DOHH2 (cell line): ENCODE results near the gene STX4.

Experiments
- H3F3A ChIP-seq: fragments of 200-600 bp; sonication (generic), shearing (Covaris generic); 2 replicates; pipeline ENCODE4 v1.6.0; 2016; ENCODE audit warnings: antibody characterized with exemption, mild to moderate bottlenecking; ENCODE audit not compliant: control insufficient read depth, insufficient read depth
- H3K27ac ChIP-seq: fragments of 200-600 bp; sonication (generic); 2 replicates; pipeline ENCODE4 v1.5.1; 2014; ENCODE audit warnings: low read depth, mild to moderate bottlenecking, low read length, moderate library complexity
- H3K27me3 ChIP-seq: fragments of 200-600 bp; sonication (generic); 2 replicates; pipeline ENCODE4 v1.6.1; 2014; ENCODE audit warnings: mild to moderate bottlenecking, low read length, mixed read lengths; ENCODE audit not compliant: control insufficient read depth
- H3K36me3 ChIP-seq: fragments of 200-600 bp; sonication (generic); 2 replicates; pipeline ENCODE4 v1.6.1; 2014; ENCODE audit warnings: mild to moderate bottlenecking, low read length, moderate library complexity, mixed read lengths; ENCODE audit not compliant: control insufficient read depth
- H3K4me1 ChIP-seq: fragments of 200-600 bp; sonication (generic); 2 replicates; pipeline ENCODE4 v1.6.1; 2014; ENCODE audit warnings: mild to moderate bottlenecking, low read length, mixed read lengths; ENCODE audit not compliant: control insufficient read depth
- H3K4me2 ChIP-seq: fragments of 200-600 bp; sonication (generic); 2 replicates; pipeline ENCODE4 v1.6.0; 2014; ENCODE audit warnings: mild to moderate bottlenecking, low read length, moderate library complexity
- H3K4me3 ChIP-seq: fragments of 200-600 bp; sonication (generic); 2 replicates; pipeline ENCODE4 v1.5.1; 2014; ENCODE audit warnings: mild to moderate bottlenecking, low read length, mixed read lengths
- H3K79me2 ChIP-seq: fragments of 200-600 bp; sonication (generic); 2 replicates; pipeline ENCODE4 v1.6.1; 2014; ENCODE audit warnings: mild to moderate bottlenecking, low read length, mixed read lengths; ENCODE audit not compliant: control insufficient read depth
- H3K9me2 ChIP-seq: fragments of 200-600 bp; sonication (generic); replicated peaks from 2 replicates; pipeline ENCODE4 v1.6.1; 2014; ENCODE audit warnings: mild to moderate bottlenecking, low read length, mixed read lengths; ENCODE audit not compliant: control insufficient read depth
- H3K9me3 ChIP-seq: fragments of 200-600 bp; sonication (generic); 2 replicates; pipeline ENCODE4 v1.6.1; 2014; ENCODE audit warnings: antibody characterized with exemption, low read length, mixed read lengths; ENCODE audit not compliant: control insufficient read depth, insufficient read depth
- H4K20me1 ChIP-seq: fragments of 200-600 bp; sonication (generic); 2 replicates; pipeline ENCODE4 v1.6.0; 2014; ENCODE audit warnings: low read depth, mild to moderate bottlenecking, antibody characterized with exemption, low read length, moderate library complexity; ENCODE audit not compliant: control insufficient read depth, insufficient read depth
- EZH2phosphoT487 ChIP-seq: fragments of 200-600 bp; sonication (generic); IDR thresholded peaks from 2 replicates; pipeline ENCODE4 v1.6.1; 2017; ENCODE audit warnings: borderline replicate concordance, mild to moderate bottlenecking, antibody characterized with exemption, low read length, moderate library complexity, mixed read lengths
- TF ChIP-seq, protein P1 (sequence below): fragments of 200-600 bp; sonication (generic); IDR thresholded peaks from one replicate; pipeline ENCODE4 v1.5.1; 2014; ENCODE audit warnings: antibody characterized with exemption, mild to moderate bottlenecking, low read depth, low read length; ENCODE audit not compliant: poor library complexity, severe bottlenecking

STX4 gene

DNA sequence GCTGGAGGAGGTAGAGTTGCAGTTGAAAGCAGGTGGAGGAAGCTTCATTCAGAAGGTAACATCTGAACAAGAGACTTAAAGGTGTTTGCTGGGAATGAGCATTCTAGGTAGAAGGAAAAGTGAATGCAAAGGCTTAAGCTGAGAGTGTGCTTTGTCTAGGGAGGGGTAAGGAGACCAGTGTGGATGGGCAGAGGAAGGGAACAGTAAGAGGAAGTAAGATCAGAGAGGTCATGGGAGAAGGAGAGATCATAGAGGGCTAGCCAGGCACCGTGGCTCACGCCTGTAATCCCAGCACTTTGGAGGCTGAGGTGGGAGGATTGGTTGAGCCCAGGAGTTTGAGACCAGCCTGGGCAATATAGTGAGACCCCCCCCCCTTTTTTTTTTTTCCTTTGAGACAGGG, 3.3 kb downstream of the STX4 start:
- Histone ChIP-seq H3K4me1 (peaks cover 20% of the 10 kb centered on the region), H3K79me2 (peaks cover 11% of the 10 kb centered on the region), H4K20me1 (no peaks in the 10 kb centered on the region), H3K9me2 (no peaks in the 10 kb centered on the region), H3F3A (no peaks in the 10 kb centered on the region), H3K27ac (no peak overlapping the region), H3K4me2 (no peak overlapping the region), H3K27me3 (no peaks in the 10 kb centered on the region), H3K4me3 (no peak overlapping the region), H3K9me3 (no peaks in the 10 kb centered on the region), H3K36me3 (peaks cover 24% of the 10 kb centered on the region)
- no peak for TF ChIP-seq EZH2phosphoT487
- TF ChIP-seq, protein P1, sequence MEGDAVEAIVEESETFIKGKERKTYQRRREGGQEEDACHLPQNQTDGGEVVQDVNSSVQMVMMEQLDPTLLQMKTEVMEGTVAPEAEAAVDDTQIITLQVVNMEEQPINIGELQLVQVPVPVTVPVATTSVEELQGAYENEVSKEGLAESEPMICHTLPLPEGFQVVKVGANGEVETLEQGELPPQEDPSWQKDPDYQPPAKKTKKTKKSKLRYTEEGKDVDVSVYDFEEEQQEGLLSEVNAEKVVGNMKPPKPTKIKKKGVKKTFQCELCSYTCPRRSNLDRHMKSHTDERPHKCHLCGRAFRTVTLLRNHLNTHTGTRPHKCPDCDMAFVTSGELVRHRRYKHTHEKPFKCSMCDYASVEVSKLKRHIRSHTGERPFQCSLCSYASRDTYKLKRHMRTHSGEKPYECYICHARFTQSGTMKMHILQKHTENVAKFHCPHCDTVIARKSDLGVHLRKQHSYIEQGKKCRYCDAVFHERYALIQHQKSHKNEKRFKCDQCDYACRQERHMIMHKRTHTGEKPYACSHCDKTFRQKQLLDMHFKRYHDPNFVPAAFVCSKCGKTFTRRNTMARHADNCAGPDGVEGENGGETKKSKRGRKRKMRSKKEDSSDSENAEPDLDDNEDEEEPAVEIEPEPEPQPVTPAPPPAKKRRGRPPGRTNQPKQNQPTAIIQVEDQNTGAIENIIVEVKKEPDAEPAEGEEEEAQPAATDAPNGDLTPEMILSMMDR: no peak

DNA sequence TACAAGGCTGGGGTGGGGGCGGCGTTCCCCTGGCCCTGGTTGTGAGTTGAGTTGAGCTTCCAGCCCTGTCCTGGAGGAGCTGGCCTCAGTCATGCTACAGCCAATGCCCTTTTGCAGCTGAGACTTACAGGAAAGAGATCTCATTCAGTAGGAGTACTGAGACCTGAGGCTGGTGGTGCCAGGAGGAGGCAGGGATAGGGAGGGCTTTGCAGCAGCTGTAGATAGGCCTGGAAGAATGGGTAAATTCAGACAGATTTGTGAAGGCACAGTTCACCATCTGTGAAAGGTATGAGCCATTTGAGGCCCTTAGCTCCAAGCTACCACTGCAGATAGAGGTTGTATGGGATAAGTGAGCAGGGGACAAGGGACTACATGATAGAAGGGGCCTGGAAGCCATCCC, 5.6 kb downstream of the STX4 start:
- H3K4me2 ChIP-seq: no peak overlapping the region
- H3K9me2 ChIP-seq: no peaks in the 10 kb centered on the region
- TF ChIP-seq, protein P1: no peak
- no peak for TF ChIP-seq EZH2phosphoT487
- H3K4me3 ChIP-seq: no peak overlapping the region
- no peak overlapping the region for H3K27ac ChIP-seq
- no peaks in the 10 kb centered on the region for H4K20me1 ChIP-seq
- no peaks in the 10 kb centered on the region for H3K9me3 ChIP-seq
- H3K79me2 ChIP-seq: peaks cover 6% of the 10 kb centered on the region
- H3K36me3 ChIP-seq: peaks cover 24% of the 10 kb centered on the region
- no peaks in the 10 kb centered on the region for H3F3A ChIP-seq
- H3K4me1 ChIP-seq: peaks cover 7% of the 10 kb centered on the region
- no peaks in the 10 kb centered on the region for H3K27me3 ChIP-seq

DNA sequence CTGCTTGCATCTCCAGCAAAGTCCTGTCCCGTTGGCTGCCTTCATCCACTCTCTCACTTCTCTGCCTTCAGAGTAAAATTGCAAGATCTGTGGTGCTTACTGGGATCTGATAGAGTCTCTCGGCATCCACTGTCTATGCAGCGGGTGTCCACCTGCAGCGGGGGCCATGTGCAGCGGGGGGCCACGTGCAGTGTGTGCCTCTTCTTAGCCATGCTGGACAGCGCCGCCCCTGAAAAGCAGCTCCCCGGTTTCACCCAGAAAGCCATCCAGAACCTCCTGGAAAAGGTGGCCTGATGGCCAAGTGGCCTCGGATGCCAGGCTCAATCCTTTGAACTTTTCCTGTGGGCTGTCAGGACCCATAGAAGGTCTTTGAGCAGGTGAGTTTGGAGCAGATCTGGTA, 9.5 kb downstream of the STX4 start:
- no peaks in the 10 kb centered on the region for H4K20me1 ChIP-seq
- no peak overlapping the region for H3K4me2 ChIP-seq
- H3K9me2 ChIP-seq: no peaks in the 10 kb centered on the region
- H3K4me1 ChIP-seq: no peaks in the 10 kb centered on the region
- H3K9me3 ChIP-seq: no peaks in the 10 kb centered on the region
- H3K27ac ChIP-seq: no peak overlapping the region
- H3K79me2 ChIP-seq: no peaks in the 10 kb centered on the region
- TF ChIP-seq EZH2phosphoT487: no peak
- TF ChIP-seq, protein P1: no peak
- no peak overlapping the region for H3K4me3 ChIP-seq
- no peaks in the 10 kb centered on the region for H3K27me3 ChIP-seq
- H3K36me3 ChIP-seq: peaks cover 12% of the 10 kb centered on the region; the same call in 1 of the 2 replicates
- H3F3A ChIP-seq: no peaks in the 10 kb centered on the region
